Ascending aorta (tissue), 2 donors: ENCODE measurements around the gene LGALS1. TPM values are rescaled to one million over a fixed set of nuclear protein-coding genes. Genes with fewer than 3 reads are reported as not detected.
A peak's percentile ranks its signal among the peaks of the same experiment; 100 is the strongest.

Experiments used
- DNase-seq, 2 donors: peaks; one replicate each; pipeline ENCODE4 v3.0.0-alpha.2; 2019; ENCODE audit warnings: low spot score in 2 of 2
- H3K27ac ChIP-seq, 2 donors: fragments of 200-600 bp; sonication (generic); one replicate each; pipeline ENCODE4 v1.5.1; 2016 to 2017; ENCODE audit warnings: mild to moderate bottlenecking in 1 of 2
- H3K27me3 ChIP-seq: fragments of 200-600 bp; sonication (generic); one replicate; pipeline ENCODE4 v1.5.1; 2017
- H3K36me3 ChIP-seq, 2 donors: fragments of 200-600 bp; sonication (generic); one replicate each; pipeline ENCODE4 v1.5.1; 2016
- H3K4me1 ChIP-seq, 2 donors: fragments of 200-600 bp; sonication (generic); one replicate each; pipeline ENCODE4 v1.5.1; 2016 to 2017; ENCODE audit warnings: mild to moderate bottlenecking in 1 of 2
- H3K4me3 ChIP-seq, 2 donors: fragments of 200-600 bp; sonication (generic); one replicate each; pipeline ENCODE4 v1.5.1; 2016 to 2017; ENCODE audit warnings: mild to moderate bottlenecking in 1 of 2
- H3K9me3 ChIP-seq, 2 donors: fragments of 200-600 bp; sonication (generic); one replicate each; pipeline ENCODE4 v1.5.1; 2016
- intact Hi-C: fragments of 100-400 bp; cut with DNase I; formaldehyde crosslinking; loops from one replicate; pipeline ENCODE4 v1.15.1; 2023
- total RNA-seq: library from RNA; depleted of rRNA; stranded (reverse); fragments of >200 nt; gene quantifications from one replicate; pipeline ENCODE4 v1.1.0, GENCODE V29; 2016
- TF ChIP-seq, protein P1 (sequence below), 3 experiments: fragments of 200-600 bp in 2 of 3; fragments of 450-650 bp in 1 of 3; sonication (generic) in 2 of 3; IDR thresholded peaks; one replicate each; pipeline ENCODE4 v1.5.1; 2016 to 2019; ENCODE audit warnings: antibody characterized with exemption in 3 of 3, mild to moderate bottlenecking in 1 of 3, moderate library complexity in 1 of 3

The LGALS1 gene
- total RNA-seq, 1 donor from 2014 or later, result 2,009 TPM

DNA sequence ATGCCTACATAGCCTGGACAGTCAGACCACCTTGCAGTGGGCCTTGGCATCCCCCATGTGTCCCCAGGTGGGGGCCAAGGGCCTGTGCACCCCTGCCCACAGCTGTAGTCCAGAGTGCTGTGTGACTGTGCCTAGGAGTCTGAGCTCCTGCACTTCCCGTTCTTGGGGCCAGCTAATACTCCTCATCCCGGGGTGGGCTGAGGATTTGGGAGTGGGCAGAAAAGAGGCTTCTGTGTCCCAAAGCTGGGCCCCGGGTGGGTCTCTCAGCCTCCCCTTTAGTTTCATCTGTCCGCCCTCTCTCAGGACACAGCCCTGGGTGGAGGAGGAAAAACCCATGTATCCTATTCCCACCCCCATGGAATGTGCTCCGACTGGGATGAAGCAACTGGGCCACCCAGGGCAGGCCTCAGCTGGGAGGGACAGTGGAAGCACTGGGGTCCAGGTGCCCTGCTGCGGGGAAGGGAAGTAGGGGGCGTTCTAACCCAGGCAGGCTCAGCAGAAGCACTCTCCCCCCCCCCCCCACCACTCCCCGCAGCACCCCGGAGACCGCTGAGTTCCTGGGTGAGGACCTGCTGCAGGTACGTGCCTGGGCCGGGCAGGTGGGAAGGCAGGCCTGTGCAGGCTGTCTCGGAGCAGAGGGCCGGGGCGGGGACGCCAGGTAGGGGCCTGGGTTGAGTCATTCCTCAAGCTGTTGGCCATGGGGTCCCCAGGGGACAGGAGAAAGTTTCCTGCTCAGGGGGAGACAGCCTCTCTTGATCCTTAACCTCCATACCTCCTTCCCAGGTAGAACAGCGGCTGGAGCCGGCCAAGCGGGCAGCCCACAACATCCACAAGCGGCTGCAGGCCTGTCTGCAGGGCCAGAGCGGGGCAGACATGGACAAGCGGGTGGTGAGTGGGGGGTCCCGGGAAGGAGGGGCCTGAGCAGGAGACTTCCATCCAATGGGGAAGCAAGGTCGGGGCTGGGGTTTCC lies 34.6 kb upstream of the LGALS1 start:
- DNase-seq, result no peak
- Histone ChIP-seq H3K27ac (no peak overlapping the region), H3K4me3 (peak overlapping the region; percentile 59 to 64), H3K4me1 (peaks cover 6 to 17% of the 10 kb centered on the region in 2 donors), H3K9me3 (no peaks in the 10 kb centered on the region), H3K36me3 (no peaks in the 10 kb centered on the region), H3K27me3 (no peaks in the 10 kb centered on the region)
- TF ChIP-seq, protein P1, sequence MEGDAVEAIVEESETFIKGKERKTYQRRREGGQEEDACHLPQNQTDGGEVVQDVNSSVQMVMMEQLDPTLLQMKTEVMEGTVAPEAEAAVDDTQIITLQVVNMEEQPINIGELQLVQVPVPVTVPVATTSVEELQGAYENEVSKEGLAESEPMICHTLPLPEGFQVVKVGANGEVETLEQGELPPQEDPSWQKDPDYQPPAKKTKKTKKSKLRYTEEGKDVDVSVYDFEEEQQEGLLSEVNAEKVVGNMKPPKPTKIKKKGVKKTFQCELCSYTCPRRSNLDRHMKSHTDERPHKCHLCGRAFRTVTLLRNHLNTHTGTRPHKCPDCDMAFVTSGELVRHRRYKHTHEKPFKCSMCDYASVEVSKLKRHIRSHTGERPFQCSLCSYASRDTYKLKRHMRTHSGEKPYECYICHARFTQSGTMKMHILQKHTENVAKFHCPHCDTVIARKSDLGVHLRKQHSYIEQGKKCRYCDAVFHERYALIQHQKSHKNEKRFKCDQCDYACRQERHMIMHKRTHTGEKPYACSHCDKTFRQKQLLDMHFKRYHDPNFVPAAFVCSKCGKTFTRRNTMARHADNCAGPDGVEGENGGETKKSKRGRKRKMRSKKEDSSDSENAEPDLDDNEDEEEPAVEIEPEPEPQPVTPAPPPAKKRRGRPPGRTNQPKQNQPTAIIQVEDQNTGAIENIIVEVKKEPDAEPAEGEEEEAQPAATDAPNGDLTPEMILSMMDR (IDR thresholded peaks at IDR 0.05), result no peak
- intact Hi-C loops, result no loop called here

DNA sequence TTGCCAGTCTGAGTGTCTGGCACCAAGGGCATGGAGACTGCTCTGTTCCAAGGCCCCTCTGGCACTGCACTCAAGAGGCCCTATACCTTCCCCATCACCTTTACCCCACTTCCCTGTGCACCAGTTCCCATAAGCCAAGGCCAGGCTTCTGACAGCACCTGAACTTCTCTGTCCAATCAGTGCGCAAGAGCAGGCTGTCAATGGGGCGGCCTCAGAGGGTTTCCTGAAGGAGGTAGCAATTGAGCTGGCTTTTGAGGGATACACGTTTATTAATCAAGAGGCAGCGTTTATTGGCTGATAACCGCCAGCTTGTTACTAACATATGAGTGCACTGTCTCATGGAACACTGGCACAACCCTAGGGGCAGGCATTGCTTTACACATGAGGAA lies 33.9 kb upstream of the LGALS1 start:
- intact Hi-C loops, result no loop called here
- Histone ChIP-seq H3K4me3 (no peak overlapping the region), H3K4me1 (peaks cover 6 to 17% of the 10 kb centered on the region in 2 donors), H3K9me3 (no peaks in the 10 kb centered on the region), H3K27me3 (no peaks in the 10 kb centered on the region), H3K27ac (no peak overlapping the region), H3K36me3 (no peaks in the 10 kb centered on the region)
- TF ChIP-seq, protein P1 (IDR thresholded peaks at IDR 0.05), result no peak
- no peak for DNase-seq

DNA sequence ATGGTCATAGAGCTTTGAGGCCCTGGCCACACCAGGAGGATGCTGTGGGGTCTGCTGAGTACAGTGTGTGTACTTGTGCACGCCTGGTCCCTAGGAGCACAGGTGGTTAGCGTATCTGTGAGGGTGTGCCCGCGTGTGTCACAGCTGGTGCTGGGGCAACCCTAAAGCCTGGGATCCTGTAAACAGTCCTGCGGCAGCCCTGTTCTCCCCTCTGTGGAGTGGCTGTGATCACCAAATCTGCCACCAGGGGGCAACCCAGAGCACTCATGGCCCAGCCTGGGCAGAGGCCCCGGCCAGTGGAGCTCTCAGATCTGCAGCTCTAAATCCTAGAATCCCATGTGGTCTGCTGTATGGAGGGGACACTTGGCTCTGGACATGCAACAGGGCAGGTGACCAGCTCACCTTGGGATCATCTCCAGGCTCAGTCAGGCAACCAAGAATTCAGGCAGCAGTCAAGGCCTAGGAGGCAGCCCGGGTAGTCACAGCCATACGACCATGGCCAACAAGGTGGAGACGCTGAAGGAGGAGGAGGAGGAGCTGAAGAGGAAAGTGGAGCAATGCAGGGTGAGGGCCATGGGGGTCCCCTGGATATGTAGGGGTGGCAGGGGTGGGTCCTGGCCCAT lies 32.1 kb upstream of the LGALS1 start:
- H3K4me1 ChIP-seq, result peaks cover 6 to 17% of the 10 kb centered on the region in 2 donors
- intact Hi-C loops, result loop anchor here (1.0 kb wide), 2 partner anchors 38 to 149 kb away; no protein-coding TSS in a partner anchor
- no peaks in the 10 kb centered on the region for H3K9me3 ChIP-seq
- TF ChIP-seq, protein P1 (IDR thresholded peaks at IDR 0.05), result peak; percentile 91 to 93 (median 92)
- no peak overlapping the region for H3K4me3 ChIP-seq
- DNase-seq, result peak in 1 of 2 donors; percentile 91
- H3K27me3 ChIP-seq, result no peaks in the 10 kb centered on the region
- H3K27ac ChIP-seq, result no peak overlapping the region
- H3K36me3 ChIP-seq, result no peaks in the 10 kb centered on the region

DNA sequence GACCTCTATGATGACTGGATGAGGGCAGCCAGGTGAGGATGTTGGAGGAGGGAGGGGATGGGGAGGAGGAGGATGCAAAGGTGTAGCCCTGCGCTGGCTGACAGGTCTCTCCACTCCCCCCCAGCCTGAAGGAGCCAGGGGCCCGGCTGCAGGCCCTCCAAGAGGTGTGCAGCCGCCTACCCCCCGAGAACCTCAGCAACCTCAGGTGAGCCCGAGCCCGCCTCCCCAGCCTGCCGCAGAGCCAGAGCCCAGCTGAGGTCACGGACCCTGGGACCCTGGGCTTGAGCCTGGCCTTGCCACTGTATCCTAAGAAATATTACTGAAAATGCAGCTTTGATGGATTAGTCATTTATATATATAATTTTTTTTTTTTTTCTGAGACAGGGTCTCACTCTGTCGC lies 28.1 kb upstream of the LGALS1 start:
- no peak for DNase-seq
- H3K27ac ChIP-seq, result no peak overlapping the region

DNA sequence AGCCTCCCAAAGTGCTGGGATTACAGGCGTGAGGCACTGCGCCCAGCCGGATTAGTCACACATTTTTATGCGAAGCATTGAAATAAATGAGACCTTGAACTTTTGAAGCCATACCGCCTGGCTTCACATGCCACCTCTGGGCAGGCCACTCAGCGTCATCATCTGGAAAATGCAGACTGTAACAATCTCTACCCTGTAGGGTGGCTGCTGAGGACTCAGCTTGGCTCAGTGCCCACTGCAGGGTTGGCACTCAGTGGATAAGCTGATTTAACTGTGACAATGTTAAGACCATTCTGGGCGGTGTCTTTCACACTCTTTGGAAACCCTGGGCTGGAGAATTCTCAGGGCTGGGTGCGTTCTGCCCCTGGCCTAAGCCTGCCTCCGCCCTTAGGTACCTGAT lies 27.5 kb upstream of the LGALS1 start:
- Histone ChIP-seq H3K4me3 (no peak overlapping the region), H3K4me1 (peaks cover 0 to 3% of the 10 kb centered on the region in 2 donors), H3K27me3 (no peaks in the 10 kb centered on the region), H3K27ac (no peak overlapping the region), H3K36me3 (no peaks in the 10 kb centered on the region), H3K9me3 (no peaks in the 10 kb centered on the region)
- intact Hi-C loops, result no loop called here
- TF ChIP-seq, protein P1 (IDR thresholded peaks at IDR 0.05), result no peak
- no peak for DNase-seq

More for the DNA sequence above, 28.1 kb upstream of the LGALS1 start:
- TF ChIP-seq, protein P1 (IDR thresholded peaks at IDR 0.05), result no peak
- intact Hi-C loops, result no loop called here
- H3K4me1 ChIP-seq, result peaks cover 0 to 4% of the 10 kb centered on the region in 2 donors
- no peaks in the 10 kb centered on the region for H3K36me3 ChIP-seq
- H3K27me3 ChIP-seq, result no peaks in the 10 kb centered on the region
- H3K4me3 ChIP-seq, result no peak overlapping the region
- H3K9me3 ChIP-seq, result no peaks in the 10 kb centered on the region
